Cardiac muscle cell (in vitro differentiated cells and primary cell): Measurements from ENCODE around the gene SLC22A3. TPM values are rescaled to one million over a fixed set of nuclear protein-coding genes. Genes with fewer than 3 reads are reported as not detected.
A peak's percentile ranks its signal among the peaks of the same experiment; 100 is the strongest.

Experiments
- DNase-seq, 2 donors: peaks; one replicate each; pipeline versions ENCODE4 v3.0.0 to v3.0.0-alpha.2; 2010 to 2017; ENCODE audit warnings: low read depth in 1 of 2, low spot score in 1 of 2
- H3K27ac ChIP-seq: fragments of 200-600 bp; sonication (generic); 2 replicates; pipeline ENCODE4 v1.5.1; 2016
- H3K27me3 ChIP-seq: fragments of 200-600 bp; sonication (generic); 2 replicates; pipeline ENCODE4 v1.6.0; 2016; ENCODE audit warnings: control low read depth
- H3K36me3 ChIP-seq: fragments of 200-600 bp; sonication (generic); 2 replicates; pipeline ENCODE4 v1.5.1; 2016; ENCODE audit warnings: control low read depth
- H3K4me1 ChIP-seq: fragments of 200-600 bp; sonication (generic); 2 replicates; pipeline ENCODE4 v1.8.1; 2017; ENCODE audit warnings: low read depth, mild to moderate bottlenecking, mixed run types
- H3K4me3 ChIP-seq: fragments of 200-600 bp; sonication (generic); 2 replicates; pipeline ENCODE4 v1.5.1; 2016; ENCODE audit warnings: mild to moderate bottlenecking
- H3K9me3 ChIP-seq: fragments of 200-600 bp; sonication (generic); 2 replicates; pipeline ENCODE4 v1.5.1; 2017; ENCODE audit warnings: low read depth, mild to moderate bottlenecking, control low read depth
- CTCF ChIP-seq: IDR thresholded peaks from 2 replicates; pipeline ENCODE4 v1.5.1; 2012; ENCODE audit warnings: low read depth, mild to moderate bottlenecking, low read length
- polyA plus RNA-seq: library from polyadenylated mRNA; unstranded; fragments of >200 nt; fragmentation: Nextera tagmentation; extraction: Ambion mirVana; gene quantifications from 2 replicates; pipeline ENCODE4 v1.2.1, GENCODE V29; 2016
- total RNA-seq: library from RNA; depleted of rRNA; stranded (reverse); fragments of >200 nt; gene quantifications from 2 replicates; pipeline ENCODE4 v1.2.3, GENCODE V29; 2016

The SLC22A3 gene
- total and polyA plus RNA-seq, 2 experiments from 2014 or later, result 0.74 TPM; not detected in 1

GRCh38 chr6:160477901-160478300 is 129.7 kb downstream of the SLC22A3 start:
- no peaks in the 10 kb centered on the region for H3K27me3 ChIP-seq
- no peaks in the 10 kb centered on the region for H3K9me3 ChIP-seq
- DNase-seq, result peak in 1 of 2 donors; percentile 74
- H3K4me1 ChIP-seq, result no peaks in the 10 kb centered on the region
- no peak for TF ChIP-seq CTCF
- no peak overlapping the region for H3K4me3 ChIP-seq
- H3K36me3 ChIP-seq, result no peaks in the 10 kb centered on the region
- no peak overlapping the region for H3K27ac ChIP-seq

- no peak for DNase-seq
- H3K36me3 ChIP-seq, result no peaks in the 10 kb centered on the region
- no peak overlapping the region for H3K27ac ChIP-seq
- H3K27me3 ChIP-seq, result no peaks in the 10 kb centered on the region
- TF ChIP-seq CTCF, result no peak
- no peaks in the 10 kb centered on the region for H3K4me1 ChIP-seq
- no peaks in the 10 kb centered on the region for H3K9me3 ChIP-seq
- H3K4me3 ChIP-seq, result no peak overlapping the region
Observed at GRCh38 chr6:160487116-160487515, 138.9 kb downstream of the SLC22A3 start.

GRCh38 chr6:160489091-160489490 is 140.9 kb downstream of the SLC22A3 start:
- Histone ChIP-seq H3K36me3 (no peaks in the 10 kb centered on the region), H3K4me1 (no peaks in the 10 kb centered on the region), H3K4me3 (no peak overlapping the region), H3K9me3 (no peaks in the 10 kb centered on the region), H3K27me3 (no peaks in the 10 kb centered on the region), H3K27ac (no peak overlapping the region)
- TF ChIP-seq CTCF, result no peak
- no peak for DNase-seq

- DNase-seq, result peak in 1 of 2 donors; percentile 75
- no peak for TF ChIP-seq CTCF
Observed at GRCh38 chr6:160494576-160494975, 146.4 kb downstream of the SLC22A3 start.

GRCh38 chr6:160500639-160501038 is 152.5 kb downstream of the SLC22A3 start:
- TF ChIP-seq CTCF, result no peak
- DNase-seq, result no peak
- H3K27me3 ChIP-seq, result no peaks in the 10 kb centered on the region
- no peaks in the 10 kb centered on the region for H3K36me3 ChIP-seq
- H3K4me1 ChIP-seq, result no peaks in the 10 kb centered on the region
- no peaks in the 10 kb centered on the region for H3K9me3 ChIP-seq
- H3K4me3 ChIP-seq, result no peak overlapping the region
- no peak overlapping the region for H3K27ac ChIP-seq

More at GRCh38 chr6:160494576-160494975, 146.4 kb downstream of the SLC22A3 start:
- no peak overlapping the region for H3K4me3 ChIP-seq
- no peaks in the 10 kb centered on the region for H3K27me3 ChIP-seq
- H3K36me3 ChIP-seq, result no peaks in the 10 kb centered on the region
- H3K4me1 ChIP-seq, result no peaks in the 10 kb centered on the region
- no peaks in the 10 kb centered on the region for H3K9me3 ChIP-seq
- H3K27ac ChIP-seq, result no peak overlapping the region

Other genes with a start within 250 kb of the SLC22A3 start
- gene SLC22A1, start 226.6 kb upstream of the SLC22A3 start, total RNA-seq, result 0.11 and 0.42 TPM in 2 replicates
- gene SLC22A1, start 226.6 kb upstream of the SLC22A3 start, polyA plus RNA-seq, result not detected in 2 replicates
- gene SLC22A2, start 89.6 kb upstream of the SLC22A3 start, total RNA-seq, result 0.18 TPM in 1 of 2 replicates, not detected in the other
- gene SLC22A2, start 89.6 kb upstream of the SLC22A3 start, polyA plus RNA-seq, result not detected in 2 replicates